K562 (cell line): ENCODE results near the gene WBP1L. TPM values are rescaled to one million over a fixed set of nuclear protein-coding genes. Genes with fewer than 3 reads are reported as not detected.

Source experiments
- ATAC-seq: fragments of 200-7000 bp; cut with Tn5 transposase; 3 replicates; pipeline ENCODE4 v1.9.1; 2020; ENCODE audit warnings: moderate library complexity
- BruUV-seq: library from RNA; stranded (reverse); fragments of 400-500 nt; replicated peaks from 2 replicates; lab custom pipeline; 2021; lab: Mats Ljungman, UMichigan
- CTCF ChIA-PET: fragments of 300-600 bp; formaldehyde crosslinking; extraction: SDS; loops from one replicate; lab custom pipeline; 2021; ENCODE audit warnings: low intra/inter-chr PET ratio; lab: Yijun Ruan, JAX
- POLR2A ChIA-PET: fragments of 300-600, 350-650 bp; sonication (Branson Sonifier 250); formaldehyde crosslinking; extraction: SDS; loops from one replicate; lab custom pipeline; 2021; ENCODE audit warnings: antibody characterized with exemption, inconsistent platforms; lab: Yijun Ruan, JAX
- DNase-seq, 4 experiments: peaks; one replicate each; pipeline versions ENCODE4 v3.0.0 to v3.0.0-alpha.2; 2011 to 2018; ENCODE audit warnings: low spot score in 3 of 4, mixed read lengths in 3 of 4; ENCODE audit errors: extremely low read depth in 1 of 4
- FAIRE-seq: peaks from 2 replicates; lab custom pipeline; 2011; peaks lifted over from hg19 to GRCh38; lab: Jason Lieb, UNC
- H2AFZ ChIP-seq: 2 replicates; pipeline ENCODE4 v1.6.0; 2011; ENCODE audit warnings: low read depth, low read length, control low read depth, inconsistent platforms
- H3K27ac ChIP-seq: fragments of 200-600 bp; 3 replicates; pipeline ENCODE4 v1.8.0; 2011; ENCODE audit warnings: low read depth, mild to moderate bottlenecking, control low read depth, inconsistent platforms, low read length, moderate library complexity, mixed read lengths; ENCODE audit errors: extremely low read depth
- H3K27me3 ChIP-seq, 2 experiments: fragments of 300-600 bp in 1 of 2; 2 replicates in 1 of 2; 3 replicates in 1 of 2; pipeline versions ENCODE4 v1.6.0 to v1.8.0; 2011; ENCODE audit warnings: inconsistent platforms in 2 of 2, low read length in 2 of 2, mild to moderate bottlenecking in 1 of 2, mixed read lengths in 1 of 2, moderate library complexity in 1 of 2; ENCODE audit not compliant: control insufficient read depth in 2 of 2, insufficient read depth in 2 of 2
- H3K36me3 ChIP-seq: fragments of 300-600 bp; 3 replicates; pipeline ENCODE4 v1.8.0; 2011; ENCODE audit warnings: mild to moderate bottlenecking, low read length, inconsistent platforms; ENCODE audit not compliant: control insufficient read depth, insufficient read depth
- H3K4me1 ChIP-seq, 2 experiments: fragments of 200-600 bp in 1 of 2; replicated peaks in 1 of 2; 2 replicates in 1 of 2; 3 replicates in 1 of 2; pipeline versions ENCODE4 v1.5.1 to v1.8.0; 2011; ENCODE audit warnings: inconsistent platforms in 2 of 2, low read length in 2 of 2, mild to moderate bottlenecking in 1 of 2, mixed read lengths in 1 of 2, moderate library complexity in 1 of 2; ENCODE audit not compliant: control insufficient read depth in 2 of 2, insufficient read depth in 2 of 2
- H3K4me2 ChIP-seq: 2 replicates; pipeline ENCODE4 v1.6.1; 2011; ENCODE audit warnings: low read length, control low read depth, inconsistent platforms, mixed read lengths; ENCODE audit not compliant: insufficient read depth
- H3K4me3 ChIP-seq: fragments of 200-600 bp; sonication (generic), shearing (Covaris generic); 2 replicates; pipeline ENCODE4 v1.5.1; 2016; ENCODE audit warnings: control low read depth, inconsistent platforms
- H3K79me2 ChIP-seq: fragments of 200-600 bp; 3 replicates; pipeline ENCODE4 v1.8.0; 2011; ENCODE audit warnings: low read length, inconsistent platforms; ENCODE audit not compliant: control insufficient read depth, insufficient read depth
- H3K9ac ChIP-seq, 2 experiments: 2 replicates each; pipeline versions ENCODE4 v1.6.0 to v1.6.1; 2011; ENCODE audit warnings: low read depth in 2 of 2, low read length in 2 of 2, control low read depth in 1 of 2, inconsistent platforms in 1 of 2, mild to moderate bottlenecking in 1 of 2, mixed read lengths in 1 of 2; ENCODE audit not compliant: insufficient read depth in 1 of 2
- H3K9me1 ChIP-seq: one replicate; pipeline ENCODE4 v1.6.0; 2011; ENCODE audit warnings: inconsistent platforms, mild to moderate bottlenecking, low read length, moderate library complexity; ENCODE audit not compliant: control insufficient read depth, insufficient read depth
- H3K9me3 ChIP-seq: replicated peaks from 2 replicates; pipeline ENCODE4 v1.5.1; 2011; ENCODE audit warnings: low read depth, low read length, inconsistent platforms; ENCODE audit not compliant: control insufficient read depth, insufficient read depth
- H4K20me1 ChIP-seq: replicated peaks from 2 replicates; pipeline ENCODE4 v1.6.1; 2011; ENCODE audit warnings: low read length, inconsistent platforms, mixed read lengths; ENCODE audit not compliant: control insufficient read depth, insufficient read depth
- ARID1B ChIP-seq: fragments of 450-650 bp; IDR thresholded peaks from 2 replicates; pipeline ENCODE4 v1.6.1; 2016; ENCODE audit warnings: antibody characterized with exemption, mild to moderate bottlenecking, inconsistent platforms
- BCOR ChIP-seq: fragments of 450-650 bp; IDR thresholded peaks from 2 replicates; pipeline ENCODE4 v1.6.1; 2016
- DPF2 ChIP-seq: fragments of 450-650 bp; IDR thresholded peaks from 2 replicates; pipeline ENCODE4 v1.6.1; 2016
- FOXK2 ChIP-seq, 2 experiments: fragments of 450-650 bp; IDR thresholded peaks in 1 of 2; conservative IDR thresholded peaks in 1 of 2; 2 replicates each; pipeline ENCODE4 v1.6.1; 2016; ENCODE audit warnings: low read depth in 2 of 2, mild to moderate bottlenecking in 1 of 2
- HDAC2 ChIP-seq: fragments of 450-650 bp; IDR thresholded peaks from 2 replicates; pipeline ENCODE4 v1.6.1; 2016; ENCODE audit warnings: mild to moderate bottlenecking
- HLTF ChIP-seq: fragments of 450-650 bp; IDR thresholded peaks from 2 replicates; pipeline ENCODE4 v1.6.1; 2016
- LARP7 ChIP-seq: fragments of 450-650 bp; IDR thresholded peaks from 2 replicates; pipeline ENCODE4 v1.6.1; 2016
- NBN ChIP-seq: fragments of 450-650 bp; IDR thresholded peaks from 2 replicates; pipeline ENCODE4 v1.6.1; 2016; ENCODE audit warnings: low read depth, mild to moderate bottlenecking
- SMARCE1 ChIP-seq: fragments of 450-650 bp; IDR thresholded peaks from 2 replicates; pipeline ENCODE4 v1.7.1; 2016; ENCODE audit warnings: mild to moderate bottlenecking
- YBX1 ChIP-seq: fragments of 450-650 bp; IDR thresholded peaks from 2 replicates; pipeline ENCODE4 v1.7.1; 2016; ENCODE audit warnings: mild to moderate bottlenecking
- ZKSCAN8 ChIP-seq: fragments of 200-800 bp; sonication (Bioruptor generic); IDR thresholded peaks from 2 replicates; pipeline ENCODE4 v1.6.1; 2016; ENCODE audit warnings: missing genetic modification characterization, missing compliant biosample characterization
- ZNF165 ChIP-seq: fragments of 250-450 bp; sonication (Bioruptor Pico); IDR thresholded peaks from 2 replicates; pipeline ENCODE4 v1.4.0; 2020; ENCODE audit warnings: borderline replicate concordance
- ZNF263 ChIP-seq: sonication (generic); formaldehyde crosslinking; IDR thresholded peaks from 2 replicates; pipeline ENCODE4 v1.8.0; 2022; ENCODE audit warnings: mild to moderate bottlenecking, missing genetic modification reagents, borderline replicate concordance
- ZNF311 ChIP-seq: fragments of 250-450 bp; sonication (Bioruptor Pico); IDR thresholded peaks from 2 replicates; pipeline ENCODE4 v1.4.0; 2020; ENCODE audit warnings: mild to moderate bottlenecking, moderate library complexity
- ZNF318 ChIP-seq, 2 experiments: fragments of 450-650 bp; IDR thresholded peaks; 2 replicates each; pipeline ENCODE4 v1.6.1; 2016; ENCODE audit warnings: mild to moderate bottlenecking in 2 of 2, borderline replicate concordance in 1 of 2, low read depth in 1 of 2, moderate library complexity in 1 of 2
- WGBS: fragments of 100-300 bp; shearing (Covaris generic); methylation state at CpG from one replicate; pipeline ENCODE4 v1.1.6; 2016; ENCODE audit warnings: low coverage, mixed read lengths; ENCODE audit not compliant: insufficient coverage; ENCODE audit errors: missing lambda C conversion rate; 5-methylcytosine and 5-hydroxymethylcytosine counted together
- in situ Hi-C: fragments of 300-500 bp; cut with MboI; formaldehyde crosslinking; loops from 4 replicates; pipeline ENCODE4 v1.15.0; 2018; ENCODE audit warnings: inconsistent platforms, mixed read lengths
- intact Hi-C: fragments of 100-400 bp; cut with micrococcal nuclease; formaldehyde crosslinking; loops from 2 replicates; pipeline ENCODE4 v1.14.2; 2022
- polyA plus RNA-seq, 8 experiments: library from polyadenylated mRNA; depleted of rRNA in 4 of 8; stranded (reverse) in 5 of 8; unstranded in 3 of 8; fragments of >200 nt; fragmentation: Nextera tagmentation in 2 of 8; fragmentation: Illumina TruSeq in 1 of 8; extraction: Ambion mirVana in 2 of 8; extraction: Trizol in 1 of 8; gene quantifications; 2 replicates each; pipeline versions ENCODE4 v1.2.1 to v1.2.3, GENCODE V29; 2011 to 2014; ENCODE audit warnings: inconsistent platforms in 1 of 8, missing spikeins in 1 of 8
- total RNA-seq, 7 experiments: library from RNA; depleted of rRNA in 6 of 7; stranded (reverse); fragments of >200 nt in 6 of 7; fragmentation: Illumina TruSeq in 2 of 7; extraction: Trizol in 2 of 7; gene quantifications; 2 replicates each; pipeline versions ENCODE4 v1.2.1 to v1.2.3, GENCODE V29; 2011 to 2021; ENCODE audit warnings: low replicate concordance in 1 of 7
- TF ChIP-seq, protein P1 (sequence below): fragments of 450-650 bp; IDR thresholded peaks from 2 replicates; pipeline ENCODE4 v1.6.1; 2016

WBP1L gene
- total and polyA plus RNA-seq, 9 of the 15 experiments (the other 6 are each of a cell fraction or from before 2014, with no cell fraction given), result 3.2 to 14.4 (median 11.3) TPM

DNA sequence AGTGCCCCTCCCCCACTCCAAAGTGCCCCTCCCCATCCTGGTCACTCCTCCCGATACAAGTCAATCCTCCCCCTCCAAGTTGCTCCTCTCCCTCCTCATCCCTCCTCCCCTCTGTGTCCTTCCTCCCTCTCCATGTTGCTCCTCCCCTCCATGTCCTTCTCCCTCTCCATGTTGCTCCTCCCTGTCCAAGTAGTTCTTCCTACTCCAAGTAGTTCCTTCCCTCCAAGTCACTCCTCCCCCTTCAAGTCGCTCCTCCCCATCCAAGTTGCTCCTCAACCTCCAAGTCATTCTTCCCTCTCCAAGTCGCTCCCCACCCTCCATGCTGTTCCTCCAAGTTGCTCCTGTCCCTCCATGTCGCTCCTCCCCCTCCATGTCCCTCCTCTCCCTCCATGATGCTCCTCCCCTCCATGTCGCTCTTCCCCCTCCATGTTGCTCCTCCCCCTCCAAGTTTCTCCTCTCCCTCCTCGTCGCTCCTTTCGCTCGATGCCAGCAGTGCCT lies 8.6 kb upstream of the WBP1L start:
- no peaks in the 10 kb centered on the region for H3K9me3 ChIP-seq
- 30% methylated on average over 2 of the region's 9 CpGs for WGBS
- ChIA-PET POLR2A (interaction anchor here (1.0 kb wide), 1 partner anchor 9 kb away, joined by 6 read pairs; the partner anchor contains the start of gene WBP1L), CTCF (no interaction called here)
- peaks cover 43% of the 10 kb centered on the region for H3K36me3 ChIP-seq
- peak overlapping the region; percentile 22; the same call in 1 of the 3 replicates for H3K27ac ChIP-seq
- H3K27me3 ChIP-seq, result no peaks in the 10 kb centered on the region
- no peaks in the 10 kb centered on the region for H3K9me1 ChIP-seq
- intact Hi-C loops, result no loop called here
- no peaks in the 10 kb centered on the region for H3K79me2 ChIP-seq
- DNase-seq (peak; percentile 58 to 70 (median 69)), FAIRE-seq (peak; percentile 59), ATAC-seq (peak; percentile 86)
- in situ Hi-C loops, result no loop called here
- no TSS peak for BruUV-seq
- no peak overlapping the region for H3K4me3 ChIP-seq
- peaks cover 10 to 29% of the 10 kb centered on the region in 2 experiments; a peak in 4 of 5 replicates for H3K4me1 ChIP-seq
- H3K4me2 ChIP-seq, result peak overlapping the region; percentile 65
- H4K20me1 ChIP-seq, result no peaks in the 10 kb centered on the region
- H3K9ac ChIP-seq, result peak overlapping the region in 1 of 2 experiments; percentile 18; a peak in 1 of 4 replicates
- peak overlapping the region; percentile 85 for H2AFZ ChIP-seq
- TF ChIP-seq SMARCE1, result 0 out of 2 replicates have a peak, but pooled peaks have one; percentile 16
- no peak for TF ChIP-seq ZNF311 (CRISPR knock-in tag)
- TF ChIP-seq DPF2, result peak; percentile 57
- peak; percentile 80 to 83 for TF ChIP-seq FOXK2 (conservative IDR thresholded peaks at IDR 0.05 in 1 of 2, IDR thresholded peaks at IDR 0.05 in 1 of 2; ENCODE audit: low read depth in 2 of 2)
- TF ChIP-seq ZNF165, result no peak
- TF ChIP-seq HLTF, result peak; percentile 90
- TF ChIP-seq, protein P1, sequence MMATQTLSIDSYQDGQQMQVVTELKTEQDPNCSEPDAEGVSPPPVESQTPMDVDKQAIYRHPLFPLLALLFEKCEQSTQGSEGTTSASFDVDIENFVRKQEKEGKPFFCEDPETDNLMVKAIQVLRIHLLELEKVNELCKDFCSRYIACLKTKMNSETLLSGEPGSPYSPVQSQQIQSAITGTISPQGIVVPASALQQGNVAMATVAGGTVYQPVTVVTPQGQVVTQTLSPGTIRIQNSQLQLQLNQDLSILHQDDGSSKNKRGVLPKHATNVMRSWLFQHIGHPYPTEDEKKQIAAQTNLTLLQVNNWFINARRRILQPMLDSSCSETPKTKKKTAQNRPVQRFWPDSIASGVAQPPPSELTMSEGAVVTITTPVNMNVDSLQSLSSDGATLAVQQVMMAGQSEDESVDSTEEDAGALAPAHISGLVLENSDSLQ, result peak; percentile 80
- TF ChIP-seq LARP7, result peak; percentile 81; the same call in 1 of the 2 replicates
- TF ChIP-seq YBX1, result 0 out of 2 replicates have a peak, but pooled peaks have one; percentile 38
- 0 out of 2 replicates have a peak, but pooled peaks have one; percentile 22 for TF ChIP-seq ARID1B
- peak; percentile 52; the same call in 1 of the 2 replicates for TF ChIP-seq HDAC2
- TF ChIP-seq ZNF263 (CRISPR knock-in tag), result peak; percentile 97
- TF ChIP-seq ZKSCAN8 (CRISPR knock-in tag), result no peak
- TF ChIP-seq NBN, result 0 out of 2 replicates have a peak, but pooled peaks have one; percentile 59
- no peak for TF ChIP-seq ZNF318 (IDR thresholded peaks at IDR 0.05; ENCODE audit: borderline replicate concordance in 1 of 2, low read depth in 1 of 2)
- 0 out of 2 replicates have a peak, but pooled peaks have one; percentile 9 for TF ChIP-seq BCOR
